ENCODE data around the gene BPIFB3. TPM values are rescaled to one million over a fixed set of nuclear protein-coding genes. Genes with fewer than 3 reads are reported as not detected.

Gene BPIFB3, protein sequence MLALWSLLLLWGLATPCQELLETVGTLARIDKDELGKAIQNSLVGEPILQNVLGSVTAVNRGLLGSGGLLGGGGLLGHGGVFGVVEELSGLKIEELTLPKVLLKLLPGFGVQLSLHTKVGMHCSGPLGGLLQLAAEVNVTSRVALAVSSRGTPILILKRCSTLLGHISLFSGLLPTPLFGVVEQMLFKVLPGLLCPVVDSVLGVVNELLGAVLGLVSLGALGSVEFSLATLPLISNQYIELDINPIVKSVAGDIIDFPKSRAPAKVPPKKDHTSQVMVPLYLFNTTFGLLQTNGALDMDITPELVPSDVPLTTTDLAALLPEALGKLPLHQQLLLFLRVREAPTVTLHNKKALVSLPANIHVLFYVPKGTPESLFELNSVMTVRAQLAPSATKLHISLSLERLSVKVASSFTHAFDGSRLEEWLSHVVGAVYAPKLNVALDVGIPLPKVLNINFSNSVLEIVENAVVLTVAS
- not detected for total RNA-seq

DNA sequence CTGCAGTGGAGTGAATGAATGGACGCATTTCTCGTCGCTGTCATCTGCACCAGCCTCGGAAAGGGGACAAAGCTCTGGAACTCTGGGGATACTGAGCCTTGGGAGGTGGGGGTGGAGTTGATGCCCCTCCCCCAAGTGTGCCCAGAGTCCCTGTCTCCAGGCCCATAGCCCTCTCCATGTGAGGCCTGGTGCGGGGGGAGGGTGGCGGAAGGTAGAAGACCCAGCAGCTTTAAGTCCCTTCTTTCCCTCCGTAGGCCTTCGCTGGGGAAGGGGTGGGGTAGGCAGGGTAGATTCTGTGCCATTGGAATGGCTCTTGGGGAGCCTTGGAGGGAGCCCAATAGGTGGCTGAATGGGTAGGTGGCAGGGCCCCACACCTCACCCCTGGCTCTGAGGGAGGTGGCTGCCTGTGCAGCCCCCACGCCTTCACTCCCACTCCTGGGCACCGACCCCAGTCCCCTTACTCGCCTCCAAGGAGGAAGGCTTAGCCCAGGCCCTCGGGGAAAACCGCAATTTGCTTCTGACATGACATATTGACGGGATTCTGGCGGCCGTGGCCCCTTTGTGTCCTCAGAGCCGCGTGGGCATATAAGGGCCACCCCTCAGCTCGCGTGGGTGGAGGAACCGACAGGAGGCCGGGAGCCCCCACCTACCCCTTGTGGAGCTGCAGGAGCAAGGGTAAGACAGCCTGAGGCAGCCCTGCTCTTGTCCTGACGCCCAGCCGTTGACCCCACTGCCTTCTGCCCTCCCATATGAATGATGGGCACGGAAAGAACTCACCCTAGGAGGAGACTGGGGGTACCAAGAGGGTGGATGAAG lies at the start of gene BPIFB3:
Gene BPIFB3, plus strand, starts transcription at position 613 of the 816 bp plus-strand sequence. CDS start 1,533 bp downstream, outside the sequence.
- no peak for DNase-seq

DNA sequence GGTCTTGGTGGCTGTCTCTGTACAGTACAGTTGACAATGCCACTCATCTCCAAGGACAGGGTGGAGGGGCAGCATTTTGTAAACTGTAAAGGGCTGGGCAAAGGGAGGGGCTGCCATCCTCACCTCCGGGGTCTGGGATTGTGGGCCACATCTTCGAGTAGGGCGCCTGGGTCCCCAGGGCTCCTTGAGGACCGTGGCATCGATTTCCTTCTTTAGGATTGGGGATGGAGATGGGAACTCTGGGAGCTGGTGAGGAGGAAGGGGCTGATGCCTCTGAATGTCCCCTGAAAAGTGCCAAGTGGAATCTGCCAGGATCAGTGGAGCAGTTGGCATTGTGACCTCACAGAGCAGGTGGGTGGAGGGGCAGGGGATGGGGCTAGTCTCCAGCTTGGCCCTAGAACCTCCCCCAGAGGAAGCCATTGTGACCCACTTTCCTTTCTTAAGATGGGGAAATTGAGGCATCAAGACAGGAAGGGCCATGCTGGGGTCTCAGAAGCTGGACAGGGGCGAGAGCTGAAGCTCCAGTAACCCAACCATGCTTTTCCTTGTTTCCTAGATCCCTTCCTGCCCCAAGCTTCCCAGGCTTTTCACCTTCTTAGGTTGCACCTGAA lies 49.5 kb upstream of the BPIFB3 start, which contains the start of gene SUN5:
Gene SUN5, minus strand, starts transcription at position 293 of the 611 bp plus-strand sequence. Its CDS starts 93 bp downstream, at position 200.
- DNase-seq: no peak

DNA sequence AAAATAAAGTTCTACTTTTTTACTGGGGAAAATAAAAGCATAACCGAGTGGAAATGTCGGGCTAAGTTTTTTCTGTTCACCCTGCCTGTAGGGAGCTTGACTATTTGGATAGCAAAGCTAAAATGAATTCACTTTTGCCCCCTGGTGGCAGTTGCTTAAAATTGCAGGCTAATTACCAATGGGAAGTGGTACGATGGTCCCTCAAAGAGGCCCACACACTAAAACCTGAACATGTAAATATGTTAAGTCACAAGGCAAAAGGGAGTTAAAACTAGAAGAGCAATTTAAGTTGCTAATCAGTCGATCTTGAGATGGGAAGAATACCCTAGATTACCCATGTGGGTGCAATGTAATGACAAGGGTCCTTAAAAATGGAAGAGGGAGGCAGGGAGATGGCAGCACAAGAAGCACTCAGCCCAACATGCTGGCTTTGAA lies 48.6 kb upstream of the BPIFB3 start:
- DNase-seq: no peak

DNA sequence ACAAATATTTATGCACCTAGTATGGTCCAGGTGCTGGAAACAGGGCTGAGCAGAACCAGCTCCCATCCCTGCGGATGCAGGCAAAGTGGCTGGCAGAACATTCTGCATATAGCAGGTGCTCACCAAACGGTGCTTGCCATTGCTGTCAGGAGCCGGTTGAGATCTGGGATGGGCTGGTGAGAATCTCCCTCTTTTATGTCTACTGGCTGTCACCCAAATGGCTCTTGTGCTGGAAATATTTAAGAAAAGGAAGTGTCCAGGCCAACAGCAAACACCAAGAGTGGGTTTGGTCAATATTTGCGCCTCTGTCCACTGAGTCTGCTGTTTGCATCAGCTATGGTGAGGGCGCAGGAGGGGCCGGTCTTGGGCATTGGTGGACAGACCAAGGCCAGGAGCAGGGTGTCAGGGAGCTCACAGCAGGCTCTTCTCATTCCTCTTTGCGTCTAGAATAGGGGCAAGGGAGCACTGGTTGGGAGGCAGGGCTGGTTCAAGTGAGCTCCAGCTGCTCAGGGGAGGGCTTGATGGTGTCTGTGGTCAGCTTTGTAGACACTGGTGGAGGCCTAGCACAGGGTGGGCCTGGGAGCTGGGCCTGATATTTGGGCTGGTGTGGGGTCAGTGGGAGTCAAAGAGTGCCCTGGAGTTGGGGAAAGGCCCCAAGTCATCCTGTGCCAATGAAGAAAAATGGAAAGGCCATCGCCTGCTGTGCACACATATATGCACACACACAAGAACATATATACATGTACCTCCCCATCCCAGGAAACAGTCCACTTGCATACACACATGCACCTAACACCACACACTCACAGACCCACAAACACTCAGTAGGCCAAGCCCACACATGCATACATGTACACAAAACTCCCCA lies 47.6 kb upstream of the BPIFB3 start:
- no peak for DNase-seq

DNA sequence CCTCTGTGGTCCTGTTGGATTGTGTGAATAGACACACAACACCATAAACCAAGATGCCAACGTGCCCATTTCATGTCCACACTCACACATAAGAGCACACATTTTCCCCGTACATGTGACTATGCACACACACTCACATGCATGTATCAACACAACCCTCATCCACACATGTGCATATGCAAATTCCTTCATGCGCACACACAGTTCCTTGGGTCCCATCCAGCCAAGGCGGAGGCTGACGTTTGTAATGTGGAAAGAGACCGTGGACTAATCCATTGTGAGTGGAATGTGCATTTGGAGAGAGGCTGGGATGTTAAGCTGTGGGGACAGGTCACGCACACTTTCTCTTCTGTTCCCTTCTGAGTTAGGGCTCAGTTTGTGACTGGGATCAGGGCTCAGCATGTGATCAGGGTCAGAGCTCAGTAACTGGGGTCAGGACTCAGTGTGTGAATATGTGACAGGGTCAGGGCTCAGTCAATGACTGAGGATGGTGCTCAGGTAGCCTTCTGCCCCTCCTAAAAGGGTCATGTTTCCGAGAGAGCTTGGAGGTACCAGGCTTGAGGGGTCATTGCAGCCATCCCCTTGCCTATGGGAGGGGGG lies 46.8 kb upstream of the BPIFB3 start:
- DNase-seq: no peak

DNA sequence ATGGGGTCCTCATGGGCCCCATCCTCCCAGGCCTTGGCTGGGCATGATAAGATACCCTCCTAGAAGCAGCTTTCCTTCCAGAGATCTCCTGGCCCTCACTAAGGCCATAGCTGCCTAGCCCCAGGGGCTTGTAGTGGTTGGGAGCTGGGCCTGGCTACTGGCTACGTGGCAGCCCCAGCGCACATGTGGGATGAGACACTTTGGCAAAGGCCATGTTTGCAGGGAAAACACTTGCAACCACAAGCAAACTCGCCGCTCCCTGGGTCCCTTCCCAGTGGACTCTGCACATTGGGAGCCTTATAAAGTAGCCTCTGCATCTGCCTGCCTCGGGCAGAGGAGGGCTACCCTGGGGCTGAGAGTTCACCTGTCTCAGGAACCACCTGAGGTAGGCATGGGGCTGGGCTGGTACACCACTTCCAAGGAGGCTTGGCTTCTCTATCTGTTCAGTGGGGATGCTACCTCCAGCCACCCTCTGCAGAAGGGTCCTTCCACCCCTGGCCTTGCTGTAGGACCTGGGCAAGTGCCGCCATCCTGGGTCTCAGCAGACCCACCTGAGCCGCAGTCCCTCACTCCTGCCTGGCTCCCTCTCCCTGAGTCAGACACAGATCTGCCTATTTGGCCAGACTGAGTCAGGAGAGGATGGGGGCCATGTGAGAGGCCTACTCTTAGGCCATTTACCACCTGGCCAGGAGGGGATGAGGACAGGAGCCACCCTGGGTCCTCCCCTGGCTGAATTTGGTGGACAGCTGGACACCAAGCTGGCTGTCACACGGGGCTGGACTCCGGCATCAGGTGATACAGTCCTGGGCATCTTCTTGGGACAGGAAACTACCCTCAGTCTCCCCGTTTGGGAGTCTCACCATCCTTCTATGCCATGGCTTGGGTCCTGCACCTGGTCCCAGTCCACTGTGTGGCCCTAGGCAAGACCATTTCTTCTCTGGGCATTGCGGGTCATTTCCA lies 46.0 kb upstream of the BPIFB3 start, which contains the start of gene BPIFB2:
Gene BPIFB2, plus strand, starts transcription at position 329 of the 960 bp plus-strand sequence. CDS start 871 bp downstream, outside the sequence.
- DNase-seq: no peak

DNA sequence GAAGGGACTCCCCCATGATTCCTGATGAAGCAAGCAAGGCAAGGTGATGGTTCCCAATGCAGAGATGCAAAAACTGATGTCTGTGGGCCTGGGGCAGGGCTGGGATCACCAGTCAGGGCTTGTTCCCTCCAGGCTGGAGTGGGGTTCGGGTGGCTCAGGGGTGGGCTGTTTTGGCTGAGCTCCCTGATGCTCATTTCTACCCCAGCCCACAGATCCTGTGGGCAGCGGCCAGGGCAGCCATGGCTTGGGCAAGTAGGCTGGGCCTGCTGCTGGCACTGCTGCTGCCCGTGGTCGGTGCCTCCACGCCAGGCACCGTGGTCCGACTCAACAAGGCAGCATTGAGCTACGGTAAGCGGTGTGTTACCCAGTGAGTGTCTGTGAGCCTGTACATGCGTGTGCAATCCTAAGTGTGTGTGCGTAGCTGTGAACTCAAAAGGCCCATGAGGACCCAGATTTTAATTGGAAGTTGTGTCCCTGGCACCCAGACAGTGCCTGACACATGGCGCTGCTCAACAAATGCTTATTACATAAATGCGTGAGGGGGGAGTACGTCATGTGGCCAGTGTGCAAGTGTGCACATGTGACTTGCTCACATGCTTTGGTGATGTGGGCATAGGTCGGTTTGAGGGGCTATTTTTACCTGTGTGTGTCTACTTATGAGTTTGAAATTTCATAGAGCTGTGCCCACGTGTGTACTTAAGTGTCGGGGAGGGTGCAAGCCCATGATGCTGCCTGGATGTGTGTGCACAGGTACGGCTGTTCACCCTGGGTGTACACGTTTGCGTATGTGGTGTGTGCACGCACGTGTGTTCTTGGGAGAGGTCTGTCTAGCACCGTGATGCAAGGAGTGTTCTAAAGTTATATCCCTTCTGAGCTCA lies 45.1 kb upstream of the BPIFB3 start:
- DNase-seq: no peak

DNA sequence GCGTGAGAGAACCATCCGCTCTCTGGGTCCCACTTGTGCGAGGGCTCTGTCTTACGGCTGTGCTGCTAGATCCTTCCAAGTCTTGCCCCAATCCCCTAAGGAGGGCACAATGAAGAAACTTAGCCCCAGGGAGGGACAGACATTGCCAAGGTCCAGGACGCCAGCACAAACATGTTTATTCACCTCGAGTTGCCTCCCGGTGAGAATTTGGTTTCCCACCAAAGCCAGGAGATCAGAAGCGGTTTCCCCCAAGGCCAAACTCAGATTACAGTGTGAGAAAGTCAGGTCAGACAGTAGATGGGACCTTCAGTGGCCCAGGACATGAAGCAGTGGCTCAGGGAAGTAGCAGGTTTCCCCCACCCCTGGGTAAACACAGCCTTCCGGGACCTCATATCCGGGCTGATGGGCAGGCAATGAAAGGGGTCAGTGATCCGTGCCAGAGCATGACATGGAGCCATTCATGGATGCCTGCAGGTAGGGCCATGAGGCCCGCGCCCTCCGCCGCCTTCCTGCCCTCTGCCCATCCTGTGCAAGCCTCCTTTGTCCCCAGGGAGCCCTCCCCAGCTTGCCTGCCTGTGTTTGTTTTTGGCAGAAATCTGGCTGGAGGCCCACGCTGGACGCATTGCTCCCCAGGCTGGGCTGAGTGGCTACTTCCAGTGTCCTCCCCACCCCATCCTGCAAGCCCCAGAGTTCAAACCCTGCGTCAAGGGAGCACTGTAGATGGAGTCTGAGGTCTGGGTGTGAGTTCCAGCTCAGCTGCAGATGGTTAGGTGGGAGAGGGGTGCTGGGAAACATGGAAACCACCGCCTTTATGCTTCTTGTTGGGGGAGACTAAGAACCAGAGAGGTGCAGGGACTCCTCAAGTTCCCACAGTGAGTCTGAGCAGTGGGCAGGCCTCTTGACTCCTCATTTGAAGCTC lies 44.2 kb upstream of the BPIFB3 start:
- no peak for DNase-seq

DNA sequence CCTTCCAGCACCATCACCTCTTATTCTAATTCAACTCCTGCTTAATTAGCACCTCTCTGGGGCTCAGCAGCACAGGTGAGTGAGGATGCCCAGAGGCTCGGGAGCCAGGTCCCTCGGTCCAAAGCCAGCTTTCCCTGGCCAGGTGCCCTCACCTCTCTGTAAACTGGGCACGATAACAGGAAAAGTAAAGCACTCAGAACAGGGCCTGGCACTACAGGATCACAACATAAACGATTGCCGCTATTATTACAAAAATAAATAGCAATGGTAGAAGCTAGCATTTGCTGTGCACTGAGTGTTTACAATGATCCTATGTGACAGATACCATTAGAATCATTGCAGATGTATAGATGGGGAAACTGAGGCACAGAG lies 43.6 kb upstream of the BPIFB3 start:
- no peak for DNase-seq

DNA sequence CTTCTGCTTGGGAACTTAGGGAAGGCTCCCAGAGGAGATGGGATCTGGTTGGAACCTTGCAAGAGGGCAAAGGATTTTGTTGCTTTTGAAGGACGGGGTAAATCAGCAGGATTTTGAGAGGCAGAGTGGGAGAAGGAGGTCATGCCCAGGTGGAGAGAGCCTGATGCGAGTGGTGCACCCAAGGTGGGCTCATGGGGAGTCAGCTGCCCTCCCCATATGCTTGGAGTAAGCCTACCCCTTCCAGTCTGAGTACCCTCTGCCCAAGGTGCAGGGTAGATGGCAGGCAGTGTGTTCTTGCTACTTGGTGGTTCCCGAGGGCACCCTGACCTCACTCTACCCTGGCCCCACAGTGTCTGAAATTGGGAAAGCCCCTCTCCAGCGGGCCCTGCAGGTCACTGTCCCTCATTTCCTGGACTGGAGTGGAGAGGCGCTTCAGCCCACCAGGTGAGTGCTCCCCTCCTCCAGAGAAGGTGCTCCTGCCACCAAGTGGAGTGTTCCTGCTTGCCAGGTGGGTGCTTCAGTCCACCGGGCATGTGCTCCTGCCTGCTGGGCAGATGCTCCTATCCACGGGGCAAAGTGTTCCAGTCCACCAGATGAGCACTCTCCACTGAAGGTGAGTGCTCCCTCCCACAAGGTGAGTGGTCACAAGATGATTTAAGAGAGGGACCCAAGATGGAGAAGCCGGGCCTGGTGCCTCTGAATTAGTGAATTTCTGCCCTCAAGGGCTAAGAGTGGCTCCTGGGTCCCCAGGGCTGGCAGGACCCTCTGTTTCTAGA lies 42.8 kb upstream of the BPIFB3 start:
- no peak for DNase-seq

DNA sequence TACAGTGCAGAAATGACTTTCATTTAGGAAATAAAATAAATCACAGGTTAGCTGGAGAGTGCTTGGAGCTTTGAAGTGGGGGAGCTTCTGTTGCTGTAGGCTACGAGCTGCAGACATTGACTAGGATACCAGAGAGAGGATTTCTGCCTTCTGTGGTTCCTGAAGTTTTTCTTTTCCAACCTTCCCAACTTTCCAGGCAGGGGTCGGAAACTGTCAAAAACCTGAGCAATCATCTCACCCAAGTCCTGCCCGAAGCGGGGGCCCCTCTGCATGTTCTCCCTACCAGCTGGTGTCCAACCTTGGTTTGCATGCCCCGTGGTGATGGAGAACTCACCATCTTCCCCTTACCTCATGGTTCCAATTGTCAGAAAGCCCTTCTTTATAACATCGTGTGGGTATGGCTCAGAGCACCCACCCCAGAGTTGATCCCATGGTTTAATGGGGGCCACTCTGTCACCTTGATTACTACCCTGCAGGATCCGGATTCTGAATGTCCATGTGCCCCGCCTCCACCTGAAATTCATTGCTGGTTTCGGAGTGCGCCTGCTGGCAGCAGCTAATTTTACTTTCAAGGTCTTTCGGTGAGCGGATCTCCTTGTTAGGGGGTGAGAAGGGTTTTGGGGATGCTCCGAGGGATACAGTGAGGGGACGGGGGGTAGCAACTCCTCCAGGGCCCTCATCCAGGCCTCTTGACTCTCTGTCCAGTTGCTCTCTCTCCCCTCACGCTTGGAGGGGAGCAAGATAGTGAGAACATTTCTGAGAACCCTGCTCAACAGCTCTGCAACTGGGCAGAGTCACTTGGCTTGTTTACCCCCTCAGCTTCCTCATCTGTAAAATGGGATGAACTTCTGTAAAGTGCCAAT lies 41.1 kb upstream of the BPIFB3 start:
- no peak for DNase-seq

DNA sequence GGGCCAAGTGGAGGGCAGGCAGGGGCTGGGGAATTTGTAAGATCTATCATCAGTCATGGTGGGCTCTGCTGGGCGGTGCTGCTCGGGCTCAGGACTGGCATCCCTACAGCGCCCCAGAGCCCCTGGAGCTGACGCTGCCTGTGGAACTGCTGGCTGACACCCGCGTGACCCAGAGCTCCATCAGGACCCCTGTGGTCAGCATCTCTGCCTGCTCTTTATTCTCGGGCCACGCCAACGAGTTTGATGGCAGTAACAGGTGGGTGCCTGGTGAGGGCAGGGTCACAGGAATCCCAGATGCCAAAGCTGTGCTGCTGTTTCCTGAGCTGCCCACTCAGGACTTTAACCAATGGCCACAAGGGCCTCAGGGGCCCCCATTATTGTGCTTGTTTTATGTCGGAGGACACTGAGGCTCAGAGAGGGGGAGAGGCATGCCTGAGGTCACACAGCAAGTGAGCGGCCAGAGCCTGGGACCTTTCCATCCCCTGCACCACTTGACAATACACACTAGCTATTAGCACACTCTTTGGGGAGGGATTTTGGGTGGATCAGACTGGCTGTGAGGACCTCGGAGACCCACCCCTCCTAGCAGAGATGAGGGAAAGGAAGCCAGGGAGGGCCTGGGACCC lies 39.9 kb upstream of the BPIFB3 start:
- DNase-seq: no peak

DNA sequence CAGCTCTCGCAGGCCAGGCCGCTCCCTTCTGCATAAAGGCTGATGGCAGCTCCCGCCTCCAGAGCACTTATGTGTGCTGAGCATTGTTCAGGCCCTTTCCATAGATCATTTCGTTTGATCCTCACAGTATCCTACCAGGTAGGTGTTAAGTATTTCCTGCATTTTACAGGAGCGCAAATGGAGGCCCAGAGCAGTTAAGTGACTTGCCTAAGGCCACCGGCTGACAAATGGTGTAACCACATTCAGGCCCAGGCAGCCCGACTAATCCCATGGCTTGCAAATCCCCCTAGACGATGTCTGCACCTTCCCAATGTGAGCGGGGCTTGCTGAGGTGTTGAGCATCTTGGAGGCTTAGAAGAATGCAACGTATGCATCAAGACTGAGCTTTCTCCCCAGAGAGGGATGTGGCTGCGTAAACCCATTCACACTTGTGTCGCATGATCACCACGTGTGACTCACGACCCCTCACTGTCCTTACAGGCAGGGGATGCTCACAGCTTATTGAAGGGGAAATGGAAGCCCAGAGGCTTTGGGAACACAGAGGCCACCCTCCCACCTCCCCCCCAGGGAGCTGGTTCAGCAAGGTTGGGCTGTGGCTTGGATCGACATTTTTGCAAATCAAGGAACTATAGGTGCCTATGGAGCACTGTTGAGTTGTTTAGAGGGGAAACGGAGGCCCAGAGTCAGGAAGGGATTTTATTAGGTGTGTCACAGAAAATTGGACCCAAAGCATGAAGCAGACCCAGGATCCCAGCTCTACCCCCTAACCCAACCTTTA lies 39.2 kb upstream of the BPIFB3 start:
- no peak for DNase-seq

DNA sequence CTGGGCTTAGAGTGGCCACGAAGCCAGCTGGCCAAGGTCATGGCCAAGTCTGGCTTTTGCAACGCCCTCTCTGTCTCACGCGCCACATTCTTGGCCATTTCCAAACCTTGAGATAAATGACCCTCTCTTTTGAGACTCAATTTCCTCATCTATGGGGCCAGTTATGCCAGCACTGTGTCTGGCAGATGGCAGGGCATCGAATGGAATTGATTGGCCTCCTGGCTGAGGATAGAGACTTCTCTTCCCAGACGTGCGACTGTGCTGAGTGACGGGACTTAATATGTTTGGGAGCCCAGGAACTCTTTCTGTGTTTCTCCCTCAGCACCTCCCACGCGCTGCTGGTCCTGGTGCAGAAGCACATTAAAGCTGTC lies 38.6 kb upstream of the BPIFB3 start:
- no peak for DNase-seq

Measured in skin of body (tissue), 2 donors.